K562 (cell line): ENCODE data around the gene TUT4. TPM values are rescaled to one million over a fixed set of nuclear protein-coding genes. Genes with fewer than 3 reads are reported as not detected.

Source experiments
- ATAC-seq: fragments of 200-7000 bp; cut with Tn5 transposase; 3 replicates; pipeline ENCODE4 v1.9.1; 2020; ENCODE audit warnings: moderate library complexity
- BruUV-seq: library from RNA; stranded (reverse); fragments of 400-500 nt; replicated peaks from 2 replicates; lab custom pipeline; 2021; lab: Mats Ljungman, UMichigan
- CTCF ChIA-PET: fragments of 300-600 bp; formaldehyde crosslinking; extraction: SDS; loops from one replicate; lab custom pipeline; 2021; ENCODE audit warnings: low intra/inter-chr PET ratio; lab: Yijun Ruan, JAX
- POLR2A ChIA-PET: fragments of 300-600, 350-650 bp; sonication (Branson Sonifier 250); formaldehyde crosslinking; extraction: SDS; loops from one replicate; lab custom pipeline; 2021; ENCODE audit warnings: antibody characterized with exemption, inconsistent platforms; lab: Yijun Ruan, JAX
- DNase-seq, 4 experiments: peaks; one replicate each; pipeline versions ENCODE4 v3.0.0 to v3.0.0-alpha.2; 2011 to 2018; ENCODE audit warnings: low spot score in 3 of 4, mixed read lengths in 3 of 4; ENCODE audit errors: extremely low read depth in 1 of 4
- FAIRE-seq: peaks from 2 replicates; lab custom pipeline; 2011; peaks lifted over from hg19 to GRCh38; lab: Jason Lieb, UNC
- H2AFZ ChIP-seq: 2 replicates; pipeline ENCODE4 v1.6.0; 2011; ENCODE audit warnings: low read depth, low read length, control low read depth, inconsistent platforms
- H3K27ac ChIP-seq: fragments of 200-600 bp; 3 replicates; pipeline ENCODE4 v1.8.0; 2011; ENCODE audit warnings: low read depth, mild to moderate bottlenecking, control low read depth, inconsistent platforms, low read length, moderate library complexity, mixed read lengths; ENCODE audit errors: extremely low read depth
- H3K27me3 ChIP-seq, 2 experiments: fragments of 300-600 bp in 1 of 2; 2 replicates in 1 of 2; 3 replicates in 1 of 2; pipeline versions ENCODE4 v1.6.0 to v1.8.0; 2011; ENCODE audit warnings: inconsistent platforms in 2 of 2, low read length in 2 of 2, mild to moderate bottlenecking in 1 of 2, mixed read lengths in 1 of 2, moderate library complexity in 1 of 2; ENCODE audit not compliant: control insufficient read depth in 2 of 2, insufficient read depth in 2 of 2
- H3K36me3 ChIP-seq: fragments of 300-600 bp; 3 replicates; pipeline ENCODE4 v1.8.0; 2011; ENCODE audit warnings: mild to moderate bottlenecking, low read length, inconsistent platforms; ENCODE audit not compliant: control insufficient read depth, insufficient read depth
- H3K4me1 ChIP-seq, 2 experiments: fragments of 200-600 bp in 1 of 2; replicated peaks in 1 of 2; 2 replicates in 1 of 2; 3 replicates in 1 of 2; pipeline versions ENCODE4 v1.5.1 to v1.8.0; 2011; ENCODE audit warnings: inconsistent platforms in 2 of 2, low read length in 2 of 2, mild to moderate bottlenecking in 1 of 2, mixed read lengths in 1 of 2, moderate library complexity in 1 of 2; ENCODE audit not compliant: control insufficient read depth in 2 of 2, insufficient read depth in 2 of 2
- H3K4me2 ChIP-seq: 2 replicates; pipeline ENCODE4 v1.6.1; 2011; ENCODE audit warnings: low read length, control low read depth, inconsistent platforms, mixed read lengths; ENCODE audit not compliant: insufficient read depth
- H3K4me3 ChIP-seq: fragments of 200-600 bp; sonication (generic), shearing (Covaris generic); 2 replicates; pipeline ENCODE4 v1.5.1; 2016; ENCODE audit warnings: control low read depth, inconsistent platforms
- H3K79me2 ChIP-seq: fragments of 200-600 bp; 3 replicates; pipeline ENCODE4 v1.8.0; 2011; ENCODE audit warnings: low read length, inconsistent platforms; ENCODE audit not compliant: control insufficient read depth, insufficient read depth
- H3K9ac ChIP-seq, 2 experiments: 2 replicates each; pipeline versions ENCODE4 v1.6.0 to v1.6.1; 2011; ENCODE audit warnings: low read depth in 2 of 2, low read length in 2 of 2, control low read depth in 1 of 2, inconsistent platforms in 1 of 2, mild to moderate bottlenecking in 1 of 2, mixed read lengths in 1 of 2; ENCODE audit not compliant: insufficient read depth in 1 of 2
- H3K9me1 ChIP-seq: one replicate; pipeline ENCODE4 v1.6.0; 2011; ENCODE audit warnings: inconsistent platforms, mild to moderate bottlenecking, low read length, moderate library complexity; ENCODE audit not compliant: control insufficient read depth, insufficient read depth
- H3K9me3 ChIP-seq: replicated peaks from 2 replicates; pipeline ENCODE4 v1.5.1; 2011; ENCODE audit warnings: low read depth, low read length, inconsistent platforms; ENCODE audit not compliant: control insufficient read depth, insufficient read depth
- H4K20me1 ChIP-seq: replicated peaks from 2 replicates; pipeline ENCODE4 v1.6.1; 2011; ENCODE audit warnings: low read length, inconsistent platforms, mixed read lengths; ENCODE audit not compliant: control insufficient read depth, insufficient read depth
- C11orf30 ChIP-seq: fragments of 450-650 bp; IDR thresholded peaks from 2 replicates; pipeline ENCODE4 v1.6.1; 2016; ENCODE audit warnings: low read depth, mild to moderate bottlenecking
- CBX1 ChIP-seq: sonication (generic); IDR thresholded peaks from 2 replicates; pipeline ENCODE4 v1.6.1; 2016; ENCODE audit warnings: antibody characterized with exemption, low read depth, mild to moderate bottlenecking
- E2F6 ChIP-seq, 2 experiments: IDR thresholded peaks; 2 replicates each; pipeline ENCODE4 v1.6.1; 2011; ENCODE audit warnings: borderline replicate concordance in 1 of 2, control low read depth in 1 of 2, low read depth in 1 of 2, low read length in 1 of 2, mild to moderate bottlenecking in 1 of 2, mixed read lengths in 1 of 2, moderate library complexity in 1 of 2; ENCODE audit not compliant: insufficient read depth in 1 of 2, insufficient read length in 1 of 2, poor library complexity in 1 of 2, severe bottlenecking in 1 of 2; ENCODE audit errors: extremely low read depth in 1 of 2
- HINFP ChIP-seq: fragments of 450-650 bp; conservative IDR thresholded peaks from 2 replicates; pipeline ENCODE4 v1.6.1; 2016; ENCODE audit warnings: missing genetic modification characterization, low read depth, mild to moderate bottlenecking, control low read depth, missing compliant biosample characterization
- NFXL1 ChIP-seq: fragments of 450-650 bp; formaldehyde crosslinking; IDR thresholded peaks from 2 replicates; pipeline ENCODE4 v1.4.0; 2021; ENCODE audit warnings: mild to moderate bottlenecking
- ZNF316 ChIP-seq: fragments of 450-650 bp; IDR thresholded peaks from 2 replicates; pipeline ENCODE4 v1.6.1; 2016
- WGBS: fragments of 100-300 bp; shearing (Covaris generic); methylation state at CpG from one replicate; pipeline ENCODE4 v1.1.6; 2016; ENCODE audit warnings: low coverage, mixed read lengths; ENCODE audit not compliant: insufficient coverage; ENCODE audit errors: missing lambda C conversion rate; 5-methylcytosine and 5-hydroxymethylcytosine counted together
- in situ Hi-C: fragments of 300-500 bp; cut with MboI; formaldehyde crosslinking; loops from 4 replicates; pipeline ENCODE4 v1.15.0; 2018; ENCODE audit warnings: inconsistent platforms, mixed read lengths
- intact Hi-C: fragments of 100-400 bp; cut with micrococcal nuclease; formaldehyde crosslinking; loops from 2 replicates; pipeline ENCODE4 v1.14.2; 2022
- polyA plus RNA-seq, 8 experiments: library from polyadenylated mRNA; depleted of rRNA in 4 of 8; stranded (reverse) in 5 of 8; unstranded in 3 of 8; fragments of >200 nt; fragmentation: Nextera tagmentation in 2 of 8; fragmentation: Illumina TruSeq in 1 of 8; extraction: Ambion mirVana in 2 of 8; extraction: Trizol in 1 of 8; gene quantifications; 2 replicates each; pipeline versions ENCODE4 v1.2.1 to v1.2.3, GENCODE V29; 2011 to 2014; ENCODE audit warnings: inconsistent platforms in 1 of 8, missing spikeins in 1 of 8
- total RNA-seq, 7 experiments: library from RNA; depleted of rRNA in 6 of 7; stranded (reverse); fragments of >200 nt in 6 of 7; fragmentation: Illumina TruSeq in 2 of 7; extraction: Trizol in 2 of 7; gene quantifications; 2 replicates each; pipeline versions ENCODE4 v1.2.1 to v1.2.3, GENCODE V29; 2011 to 2021; ENCODE audit warnings: low replicate concordance in 1 of 7

TUT4 gene
- total and polyA plus RNA-seq, 9 of the 15 experiments (the other 6 are each of a cell fraction or from before 2014, with no cell fraction given) = 15.8 to 53.5 (median 36.7) TPM

- no TSS peak for BruUV-seq
These were observed 48.6 kb upstream of the TUT4 start for GRCh38 chr1:52601519-52601918.

More at GRCh38 chr1:52601519-52601918, 48.6 kb upstream of the TUT4 start:
- WGBS = 17% methylated on average over 3 of the region's 3 CpGs
- ChIA-PET CTCF (no interaction called here), POLR2A (interaction anchor here (0.7 to 1.0 kb wide), 3 partner anchors 10 to 37 kb away, joined by 3 to 5 read pairs (median 4); no protein-coding TSS in a partner anchor)
- H3K36me3 ChIP-seq = no peaks in the 10 kb centered on the region
- ATAC-seq (no peak), DNase-seq (no peak), FAIRE-seq (no peak)
- H3K4me2 ChIP-seq = no peak overlapping the region
- no peak overlapping the region for H3K27ac ChIP-seq
- H3K4me3 ChIP-seq = no peak overlapping the region
- no peak overlapping the region for H3K9ac ChIP-seq
- intact Hi-C loops (no loop called here), in situ Hi-C loops (no loop called here)
- no peaks in the 10 kb centered on the region for H3K79me2 ChIP-seq
- no peak overlapping the region for H2AFZ ChIP-seq
- H3K9me1 ChIP-seq = no peaks in the 10 kb centered on the region
- H4K20me1 ChIP-seq = no peaks in the 10 kb centered on the region
- H3K4me1 ChIP-seq = no peaks in the 10 kb centered on the region
- H3K9me3 ChIP-seq = no peaks in the 10 kb centered on the region
- TF ChIP-seq E2F6 (IDR thresholded peaks at IDR 0.05; ENCODE audit: borderline replicate concordance in 1 of 2, extremely low read depth in 1 of 2, insufficient read depth in 1 of 2, insufficient read length in 1 of 2, low read depth in 1 of 2, low read length in 1 of 2, poor library complexity in 1 of 2, severe bottlenecking in 1 of 2) (no peak), C11orf30 (peak; percentile 49), CBX1 (no peak), HINFP (no peak), NFXL1 (CRISPR knock-in tag) (no peak), ZNF316 (peak; percentile 79)
- TF ChIP-seq, all 486 proteins: peak for 2
- H3K27me3 ChIP-seq = no peaks in the 10 kb centered on the region
